ENCODE data around the gene PSMB2.

DNA sequence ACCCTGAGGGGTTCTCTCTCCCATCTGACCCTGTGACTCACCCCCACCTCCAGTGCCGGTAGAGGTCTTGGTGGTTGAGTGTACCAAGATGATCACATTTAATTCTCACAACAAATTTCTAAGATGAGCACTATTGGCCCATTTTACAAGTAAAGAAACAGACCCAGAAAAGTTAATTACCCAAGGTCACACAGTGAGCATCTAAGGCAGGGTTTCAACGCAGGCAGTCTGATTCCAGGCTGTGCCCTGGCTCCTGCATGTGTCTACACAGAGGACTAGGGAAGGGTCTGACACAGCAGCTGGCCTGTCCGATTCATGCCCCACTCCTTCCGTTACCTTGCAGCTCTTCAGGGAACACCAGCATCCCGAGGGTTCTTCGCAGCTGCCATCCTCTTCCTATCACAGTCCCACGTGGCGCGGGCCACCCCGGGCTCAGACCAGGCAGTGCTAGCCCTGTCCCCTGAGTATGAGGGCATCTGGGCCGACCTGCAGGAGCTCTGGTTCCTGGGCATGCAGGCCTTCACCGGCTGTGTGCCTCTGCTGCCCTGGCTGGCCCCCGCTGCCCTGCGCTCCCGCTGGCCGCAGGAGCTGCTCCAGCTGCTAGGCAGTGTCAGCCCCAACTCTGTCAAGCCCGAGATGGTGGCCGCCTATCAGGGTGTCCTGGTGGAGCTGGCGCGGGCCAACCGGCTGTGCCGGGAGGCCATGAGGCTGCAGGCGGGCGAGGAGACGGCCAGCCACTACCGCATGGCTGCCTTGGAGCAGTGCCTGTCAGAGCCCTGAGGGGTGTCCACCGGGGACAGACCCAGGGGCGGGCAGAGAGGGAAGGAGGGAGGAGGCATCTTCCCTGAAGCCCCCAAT is 76.2 kb downstream of the PSMB2 start:
- TF ChIP-seq CTCF (IDR thresholded peaks at IDR 0.05), result no peak
- no peak for TF ChIP-seq POLR2A (IDR thresholded peaks at IDR 0.05)
